Mucosa of gallbladder (tissue), 1 donor: Measurements from ENCODE around the gene RHCG. TPM values are rescaled to one million over a fixed set of nuclear protein-coding genes. Genes with fewer than 3 reads are reported as not detected.

ENCODE experiments used
- DNase-seq: peaks from one replicate; pipeline ENCODE4 v3.0.0-alpha.2; 2020; ENCODE audit warnings: low spot score
- total RNA-seq: library from RNA; stranded (reverse); gene quantifications from one replicate; pipeline ENCODE4 v1.2.1, GENCODE V29; 2021
- donor health status: DM: no; HTN: no; CAD: no.

Gene RHCG
- total RNA-seq, 1 donor from 2014 or later, result not detected

GRCh38 chr15:89444241-89445225 is 51.9 kb downstream of the RHCG start:
- no peak for DNase-seq

DNA sequence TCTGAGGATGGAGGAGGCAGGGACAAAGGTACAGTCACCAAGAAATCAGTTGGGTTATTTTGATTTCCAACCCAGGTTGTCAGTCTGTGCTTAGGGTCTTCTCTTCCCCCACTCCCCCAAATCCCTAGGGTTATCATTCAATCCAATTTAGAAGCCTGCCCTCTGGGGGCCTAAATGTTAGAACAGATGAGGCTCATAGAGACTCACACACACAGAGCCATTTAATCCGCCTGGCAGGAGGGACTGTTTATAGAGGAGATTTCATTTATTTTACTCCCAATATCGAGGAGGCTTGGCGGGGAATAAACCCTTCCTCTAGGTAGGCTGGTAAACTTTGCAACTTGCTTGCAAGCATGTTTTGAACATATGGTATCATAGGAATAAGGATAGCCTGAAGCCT is 52.8 kb downstream of the RHCG start:
- no peak for DNase-seq

GRCh38 chr15:89442671-89443307 is 53.6 kb downstream of the RHCG start:
- DNase-seq, result peak; percentile 46

- DNase-seq, result no peak
Observed at GRCh38 chr15:89442155-89442554, 54.2 kb downstream of the RHCG start.

DNA sequence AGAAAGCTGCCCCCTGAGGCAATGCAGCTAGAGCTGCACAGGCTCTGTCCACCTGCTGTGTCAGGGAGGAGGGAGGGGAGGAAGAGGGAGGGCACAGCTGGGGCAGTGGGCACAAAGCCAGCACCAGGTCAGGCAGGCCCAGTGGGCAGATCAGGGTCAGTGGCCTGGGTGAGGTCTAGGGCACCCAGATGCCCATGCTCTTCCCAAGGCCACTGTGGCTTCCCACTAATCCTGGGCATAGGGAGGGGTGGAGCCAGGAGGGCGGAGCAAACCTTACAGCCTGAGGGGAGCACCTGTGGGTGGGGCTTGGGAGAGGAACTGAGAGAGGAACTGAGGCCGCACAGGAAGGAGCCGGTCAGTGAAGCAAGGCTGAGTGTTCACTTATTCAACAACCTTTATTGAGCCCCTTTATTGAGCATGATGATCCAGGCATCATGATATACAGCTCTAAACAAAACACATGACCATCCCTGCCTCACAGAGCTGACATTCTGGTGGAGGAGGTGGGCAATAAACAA is 55.0 kb downstream of the RHCG start:
- DNase-seq, result no peak

DNA sequence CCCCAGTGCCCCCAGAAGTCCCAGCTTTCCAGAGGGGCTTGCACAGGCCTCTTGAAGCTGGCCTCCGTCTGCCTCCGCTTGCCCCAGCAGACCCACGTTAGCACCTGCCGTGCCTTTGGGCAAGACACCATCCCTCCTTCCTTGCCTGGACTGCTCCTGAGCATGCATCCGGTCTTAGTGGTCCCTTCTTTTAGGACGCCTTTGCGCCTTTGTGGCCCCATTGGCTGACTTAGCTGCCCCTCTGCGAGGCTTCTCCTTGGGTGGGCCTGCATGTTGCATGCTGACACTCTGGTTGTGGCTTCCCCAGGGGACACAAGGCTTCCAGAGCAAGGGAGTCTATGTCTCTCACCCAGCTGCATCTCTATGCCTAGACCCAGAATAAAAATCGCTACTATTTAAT is 56.6 kb downstream of the RHCG start:
- no peak for DNase-seq

DNA sequence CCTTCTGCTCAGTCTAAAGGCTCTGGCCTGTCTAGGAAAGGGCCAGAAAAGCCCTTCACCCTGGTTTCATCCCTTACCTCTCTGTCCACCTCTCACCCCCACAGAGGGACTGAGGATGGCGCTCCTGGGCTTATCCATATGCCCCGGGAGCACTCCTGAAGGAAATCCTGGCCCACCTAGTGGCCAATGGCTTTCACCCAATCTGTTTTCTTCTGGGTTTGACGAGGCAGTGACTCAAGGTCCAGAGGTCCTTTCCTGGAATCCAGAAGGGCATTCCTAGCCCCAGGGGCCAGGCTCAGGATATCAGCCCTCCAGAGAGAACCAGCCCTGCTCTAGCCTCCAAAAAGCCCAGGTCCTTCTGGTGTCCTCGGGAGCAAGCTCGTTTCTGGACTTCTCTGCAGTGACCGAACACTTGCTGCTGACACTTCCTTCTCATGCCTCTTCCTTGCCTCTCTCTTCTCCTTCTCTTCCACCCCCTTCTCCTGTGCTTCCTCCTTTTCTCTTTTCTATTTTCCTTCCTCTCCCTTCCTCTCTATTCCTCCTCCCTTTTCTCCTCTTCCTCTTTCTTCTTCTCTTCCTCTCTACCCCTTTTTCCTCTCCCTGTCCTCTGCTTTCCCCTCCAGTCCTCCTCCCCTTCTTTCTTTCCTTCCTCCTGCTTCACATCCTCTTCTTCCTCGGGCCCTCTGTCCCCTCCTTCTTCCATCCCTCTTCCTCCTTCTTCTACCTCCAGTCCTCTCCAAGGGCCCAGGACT is 59.6 kb downstream of the RHCG start:
- no peak for DNase-seq

- DNase-seq, result no peak
Observed at GRCh38 chr15:89435362-89435761, 61.0 kb downstream of the RHCG start.

DNA sequence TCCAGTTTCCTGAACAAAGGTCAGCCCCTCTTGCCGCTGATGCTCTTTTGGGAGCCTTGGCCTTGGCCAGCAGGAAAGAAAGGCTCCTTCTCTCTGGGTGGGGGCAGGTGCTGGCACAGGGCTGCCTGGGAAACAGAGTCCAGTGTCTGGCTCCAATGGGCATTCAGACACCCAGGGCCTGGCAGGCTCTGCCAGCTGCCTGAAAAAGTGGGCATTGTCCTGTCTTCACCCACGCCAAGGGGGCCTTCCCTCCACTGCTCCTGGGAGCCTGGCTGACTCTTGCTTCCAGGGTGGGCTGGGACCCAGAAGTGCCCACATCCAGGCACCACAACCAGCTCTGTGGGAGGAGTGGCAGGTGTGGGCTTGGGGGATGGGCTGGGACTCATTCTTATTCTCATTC is 62.7 kb downstream of the RHCG start:
- no peak for DNase-seq

GRCh38 chr15:89430530-89431341 is 65.6 kb downstream of the RHCG start:
- DNase-seq, result peak; percentile 90

GRCh38 chr15:89429986-89430385 is 66.4 kb downstream of the RHCG start:
- DNase-seq, result no peak

DNA sequence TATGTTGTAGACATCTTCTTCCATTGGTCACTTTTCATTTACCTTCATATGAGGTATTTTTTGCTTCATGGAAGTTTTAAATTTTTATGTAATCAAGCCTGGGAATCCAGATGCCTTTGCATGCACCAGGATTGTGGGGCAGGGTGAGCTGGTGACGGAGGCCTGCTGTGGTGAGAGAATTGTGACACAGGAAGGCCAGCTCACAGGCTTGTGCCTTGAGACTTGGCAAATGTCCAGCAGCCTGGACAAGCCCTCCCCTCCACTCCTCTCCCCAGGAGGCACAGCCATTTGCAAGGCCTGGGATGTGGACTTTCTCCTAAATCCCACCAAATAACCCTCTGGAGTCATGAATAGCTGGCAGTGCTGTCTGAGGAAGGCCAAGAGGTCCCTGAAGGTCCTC is 67.4 kb downstream of the RHCG start:
- DNase-seq, result no peak

GRCh38 chr15:89428246-89428645 is 68.1 kb downstream of the RHCG start:
- DNase-seq, result no peak

- DNase-seq, result no peak
Observed at GRCh38 chr15:89426500-89426899, 69.9 kb downstream of the RHCG start.

- DNase-seq, result no peak
Observed at GRCh38 chr15:89423981-89424380, 72.4 kb downstream of the RHCG start.

Other genes with a start within 250 kb of the RHCG start
- 56.2 TPM for gene POLG, start 161.8 kb downstream of the RHCG start, total RNA-seq
- 0.37 TPM for gene TICRR, start 78.9 kb upstream of the RHCG start, total RNA-seq
- 6.1 TPM for gene KIF7, start 158.9 kb upstream of the RHCG start, total RNA-seq
- 0.89 TPM for gene PLIN1, start 182.8 kb upstream of the RHCG start, total RNA-seq
- gene PEX11A, start 194.2 kb upstream of the RHCG start, total RNA-seq, result 13.7 TPM
- gene WDR93, start 194.2 kb upstream of the RHCG start, total RNA-seq, result 0.49 TPM